ENCODE data around the gene ZNF512. TPM values are rescaled to one million over a fixed set of nuclear protein-coding genes. Genes with fewer than 3 reads are reported as not detected.
A peak's percentile ranks its signal among the peaks of the same experiment; 100 is the strongest.

The ZNF512 gene
- total and polyA plus RNA-seq, 9 of the 15 experiments (the other 6 are each of a cell fraction or from before 2014, with no cell fraction given) = 24.7 to 101 (median 65.9) TPM

GRCh38 chr2:27663285-27664153 lies 80.7 kb downstream of the ZNF512 start, which contains the start of the genes SLC4A1AP and SUPT7L (continued):
- TF ChIP-seq GATAD2B (IDR thresholded peaks at IDR 0.05; ENCODE audit: borderline replicate concordance) (no peak), ZNF830 (CRISPR knock-in tag; IDR thresholded peaks at IDR 0.05) (0 out of 2 replicates have a peak, but pooled peaks have one; percentile 27), NEUROD1 (IDR thresholded peaks at IDR 0.05; ENCODE audit: borderline replicate concordance, low read depth, low read length, partially characterized antibody) (peak; percentile 76), ZNF639 (CRISPR knock-in tag; conservative IDR thresholded peaks at IDR 0.05 in 1 of 2, IDR thresholded peaks at IDR 0.05 in 1 of 2) (0 out of 4 replicates have a peak, but pooled peaks of 1 of the 2 experiments have one; percentile 44), CHD7 (IDR thresholded peaks at IDR 0.05; ENCODE audit: low read depth, low read length) (no peak), TRIM25 (IDR thresholded peaks at IDR 0.05; ENCODE audit: borderline replicate concordance) (0 out of 2 replicates have a peak, but pooled peaks have one; percentile 51)

All from K562 (cell line).